Kasumi-1 (cell line): ENCODE results near the gene TNF.

Experiments
- DNase-seq, 2 experiments: peaks; one replicate each; lab custom pipeline; 2025; lab: John Stamatoyannopoulos, UW

The TNF gene

GRCh38 chr6:31544676-31545075 is 30.7 kb upstream of the TNF start:
- no peak for DNase-seq

- DNase-seq = no peak
Observed at GRCh38 chr6:31545291-31545690, 30.1 kb upstream of the TNF start.

- peak; percentile 93 to 94 for DNase-seq
Observed at GRCh38 chr6:31546339-31546957, 28.9 kb upstream of the TNF start, which contains the start of gene ATP6V1G2. Gene ATP6V1G2 (minus strand): TSS chr6:31546608. CDS start chr6:31546559, 49 bp downstream.

- DNase-seq = peak; percentile 99
Observed at GRCh38 chr6:31546958-31547726, 28.2 kb upstream of the TNF start, which contains the start of gene NFKBIL1. Gene NFKBIL1 (plus strand): TSS chr6:31547608. CDS start chr6:31547695, 87 bp downstream.

- DNase-seq = no peak
Observed at GRCh38 chr6:31547727-31548543, 27.4 kb upstream of the TNF start.

GRCh38 chr6:31548544-31548873 is 26.9 kb upstream of the TNF start:
- DNase-seq = no peak

- peak; percentile 89 to 93 for DNase-seq
Observed at GRCh38 chr6:31551371-31551770, 24.0 kb upstream of the TNF start.

- DNase-seq = no peak
Observed at GRCh38 chr6:31556307-31556706, 19.1 kb upstream of the TNF start.

- no peak for DNase-seq
Observed at GRCh38 chr6:31557443-31558317, 17.7 kb upstream of the TNF start.

GRCh38 chr6:31558318-31558625 is 17.1 kb upstream of the TNF start:
- DNase-seq = no peak

- peak; percentile 99 for DNase-seq
Observed at GRCh38 chr6:31558631-31559500, 16.5 kb upstream of the TNF start.

GRCh38 chr6:31559606-31559957 is 15.8 kb upstream of the TNF start:
- no peak for DNase-seq

GRCh38 chr6:31559958-31560696 is 15.2 kb upstream of the TNF start:
- DNase-seq = peak; percentile 98

GRCh38 chr6:31560697-31561058 is 14.7 kb upstream of the TNF start:
- peak; percentile 54 to 65 for DNase-seq

- DNase-seq = no peak
Observed at GRCh38 chr6:31567531-31568370, 7.6 kb upstream of the TNF start.

- no peak for DNase-seq
Observed at GRCh38 chr6:31568537-31568961, 6.8 kb upstream of the TNF start.

- no peak for DNase-seq
Observed at GRCh38 chr6:31569861-31570536, 5.4 kb upstream of the TNF start.

- no peak for DNase-seq
Observed at GRCh38 chr6:31572041-31572911, 3.1 kb upstream of the TNF start, which contains the start of gene LTA. Gene LTA (plus strand): TSS chr6:31572289. CDS start chr6:31572743, 454 bp downstream.
